Measurements from ENCODE around the gene GALT. TPM values are rescaled to one million over a fixed set of nuclear protein-coding genes. Genes with fewer than 3 reads are reported as not detected.

Gene GALT
- total RNA-seq, 1 donor from 2014 or later = 32.1 TPM

DNA sequence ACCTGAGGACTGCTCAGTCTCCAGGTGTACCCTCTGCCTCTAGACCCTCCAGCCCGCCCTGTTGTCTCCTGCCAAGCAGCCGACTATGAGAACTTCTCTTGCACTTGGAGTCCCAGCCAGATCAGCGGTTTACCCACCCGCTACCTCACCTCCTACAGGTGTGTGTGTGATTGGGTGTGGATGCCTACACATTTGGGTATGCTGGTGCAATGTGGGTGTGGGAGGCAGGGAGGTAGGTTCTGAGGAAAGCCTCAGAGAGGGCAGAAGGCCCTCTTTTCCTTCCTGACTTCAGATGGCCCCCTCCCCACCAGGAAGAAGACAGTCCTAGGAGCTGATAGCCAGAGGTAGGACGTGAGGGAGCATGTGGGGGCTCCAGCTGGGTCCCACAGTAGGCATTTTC is 10.5 kb downstream of the GALT start:
- H3K4me2 ChIP-seq = no peak overlapping the region
- peaks cover 3% of the 10 kb centered on the region for H3K27me3 Mint-ChIP-seq (ENCODE audit: insufficient read depth, low read depth)
- H3K27me3 ChIP-seq = no peaks in the 10 kb centered on the region
- TF ChIP-seq EZH2 (IDR thresholded peaks at IDR 0.05) (no peak), CTCF (IDR thresholded peaks at IDR 0.05) (no peak), EZH2phosphoT487 (IDR thresholded peaks at IDR 0.05) (no peak)
- H3K27ac ChIP-seq = no peak overlapping the region
- H3K9ac ChIP-seq = no peak overlapping the region
- H3K4me3 Mint-ChIP-seq = no peak overlapping the region
- H3K27ac Mint-ChIP-seq = no peak overlapping the region
- H3K36me3 Mint-ChIP-seq = no peaks in the 10 kb centered on the region
- no peak overlapping the region for H2AFZ ChIP-seq (replicated peaks)
- H3K4me1 Mint-ChIP-seq = peaks cover 32% of the 10 kb centered on the region
- no peaks in the 10 kb centered on the region for H3K36me3 ChIP-seq
- H4K20me1 ChIP-seq (ENCODE audit: low read depth) = no peaks in the 10 kb centered on the region
- H3K4me1 ChIP-seq = peaks cover 16% of the 10 kb centered on the region
- no peak for DNase-seq (ENCODE audit: low spot score)
- peaks cover 10% of the 10 kb centered on the region for H3F3A ChIP-seq (ENCODE audit: low read depth)
- H3K79me2 ChIP-seq (ENCODE audit: low read depth) = no peaks in the 10 kb centered on the region
- H3K4me3 ChIP-seq = no peak overlapping the region
- no peaks in the 10 kb centered on the region for H3K9me3 Mint-ChIP-seq
- H3K9me3 ChIP-seq (ENCODE audit: low read depth) = no peaks in the 10 kb centered on the region

DNA sequence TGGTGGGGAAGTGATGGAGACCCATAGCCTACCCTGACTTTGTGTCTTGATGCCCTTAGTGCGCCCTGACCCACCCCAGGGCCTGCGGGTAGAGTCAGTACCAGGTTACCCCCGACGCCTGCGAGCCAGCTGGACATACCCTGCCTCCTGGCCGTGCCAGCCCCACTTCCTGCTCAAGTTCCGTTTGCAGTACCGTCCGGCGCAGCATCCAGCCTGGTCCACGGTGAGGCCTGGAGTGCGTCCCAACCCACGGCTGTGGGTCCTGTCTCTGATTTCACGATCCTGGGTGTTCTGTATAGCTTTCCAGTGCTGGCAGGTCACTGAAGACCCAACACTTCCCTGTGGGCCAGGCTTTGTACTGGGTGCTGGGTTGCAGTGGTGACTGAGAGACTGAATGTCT is 12.0 kb downstream of the GALT start:
- no peak overlapping the region for H3K27ac Mint-ChIP-seq
- H3K9me3 Mint-ChIP-seq = no peaks in the 10 kb centered on the region
- Histone ChIP-seq H3K4me2 (no peak overlapping the region), H3K27ac (no peak overlapping the region), H2AFZ (replicated peaks) (no peak overlapping the region), H3K4me1 (peaks cover 7% of the 10 kb centered on the region), H3K9ac (no peak overlapping the region), H3K79me2 (ENCODE audit: low read depth) (no peaks in the 10 kb centered on the region), H3K36me3 (no peaks in the 10 kb centered on the region), H4K20me1 (ENCODE audit: low read depth) (no peaks in the 10 kb centered on the region), H3K9me3 (ENCODE audit: low read depth) (no peaks in the 10 kb centered on the region), H3F3A (ENCODE audit: low read depth) (no peaks in the 10 kb centered on the region), H3K27me3 (no peaks in the 10 kb centered on the region), H3K4me3 (no peak overlapping the region)
- peaks cover 18% of the 10 kb centered on the region for H3K4me1 Mint-ChIP-seq
- H3K36me3 Mint-ChIP-seq = no peaks in the 10 kb centered on the region
- no peak for DNase-seq (ENCODE audit: low spot score)
- TF ChIP-seq EZH2 (IDR thresholded peaks at IDR 0.05) = no peak
- TF ChIP-seq EZH2phosphoT487 (IDR thresholded peaks at IDR 0.05) = no peak
- no peak for TF ChIP-seq CTCF (IDR thresholded peaks at IDR 0.05)
- H3K4me3 Mint-ChIP-seq = no peak overlapping the region
- H3K27me3 Mint-ChIP-seq (ENCODE audit: insufficient read depth, low read depth) = peaks cover 4% of the 10 kb centered on the region

DNA sequence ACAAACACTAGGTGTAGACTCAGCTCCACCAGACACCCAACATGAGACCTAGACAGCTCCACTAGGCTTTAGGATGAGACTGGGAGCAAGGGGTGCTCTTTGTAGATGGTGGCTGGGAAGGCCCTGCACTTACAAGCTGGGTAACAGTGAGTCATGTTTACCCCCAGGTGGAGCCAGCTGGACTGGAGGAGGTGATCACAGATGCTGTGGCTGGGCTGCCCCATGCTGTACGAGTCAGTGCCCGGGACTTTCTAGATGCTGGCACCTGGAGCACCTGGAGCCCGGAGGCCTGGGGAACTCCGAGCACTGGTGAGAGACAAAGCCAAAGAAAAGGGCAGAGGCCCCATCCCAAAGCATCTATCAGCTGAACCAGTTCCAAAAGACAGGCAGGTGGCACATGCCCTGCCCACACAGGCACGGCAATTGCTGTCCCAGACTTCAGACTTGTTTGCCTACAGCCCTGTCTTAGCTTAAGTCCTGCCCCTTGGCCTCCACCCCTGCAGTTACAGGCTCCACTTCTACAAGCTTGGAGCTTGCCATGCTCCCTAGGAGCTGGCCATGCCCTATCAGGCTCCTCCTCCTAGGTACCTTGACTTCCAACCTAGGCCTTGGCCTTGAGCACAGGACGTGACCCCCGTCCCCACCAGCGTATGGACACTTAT is 13.2 kb downstream of the GALT start:
- no peak for DNase-seq (ENCODE audit: low spot score)
- no peaks in the 10 kb centered on the region for H3K4me1 ChIP-seq
- H3F3A ChIP-seq (ENCODE audit: low read depth) = peaks cover 7% of the 10 kb centered on the region
- H3K9me3 ChIP-seq (ENCODE audit: low read depth) = no peaks in the 10 kb centered on the region
- no peak overlapping the region for H3K4me3 Mint-ChIP-seq
- H3K4me2 ChIP-seq = no peak overlapping the region
- H3K27me3 ChIP-seq = no peaks in the 10 kb centered on the region
- no peaks in the 10 kb centered on the region for H3K36me3 Mint-ChIP-seq
- no peak overlapping the region for H3K9ac ChIP-seq
- H4K20me1 ChIP-seq (ENCODE audit: low read depth) = peaks cover 12% of the 10 kb centered on the region
- TF ChIP-seq EZH2phosphoT487 (IDR thresholded peaks at IDR 0.05) (no peak), CTCF (IDR thresholded peaks at IDR 0.05) (no peak), EZH2 (IDR thresholded peaks at IDR 0.05) (no peak)
- H3K4me3 ChIP-seq = no peak overlapping the region
- H2AFZ ChIP-seq (replicated peaks) = no peak overlapping the region
- peaks cover 6% of the 10 kb centered on the region for H3K27me3 Mint-ChIP-seq (ENCODE audit: insufficient read depth, low read depth)
- H3K27ac ChIP-seq = no peak overlapping the region
- H3K79me2 ChIP-seq (ENCODE audit: low read depth) = no peaks in the 10 kb centered on the region
- H3K27ac Mint-ChIP-seq = no peak overlapping the region
- H3K36me3 ChIP-seq = no peaks in the 10 kb centered on the region
- no peaks in the 10 kb centered on the region for H3K9me3 Mint-ChIP-seq
- H3K4me1 Mint-ChIP-seq = peaks cover 16% of the 10 kb centered on the region

Data from neural progenitor cell (in vitro differentiated cells).